ENCODE results near the gene RAP1GAP2.
A peak's percentile ranks its signal among the peaks of the same experiment; 100 is the strongest.
"Not testable (repeated sequence)": the region's sequence is repeated elsewhere in the genome, so short reads cannot be mapped to it uniquely, and the experiment has no call there.

Gene RAP1GAP2

DNA sequence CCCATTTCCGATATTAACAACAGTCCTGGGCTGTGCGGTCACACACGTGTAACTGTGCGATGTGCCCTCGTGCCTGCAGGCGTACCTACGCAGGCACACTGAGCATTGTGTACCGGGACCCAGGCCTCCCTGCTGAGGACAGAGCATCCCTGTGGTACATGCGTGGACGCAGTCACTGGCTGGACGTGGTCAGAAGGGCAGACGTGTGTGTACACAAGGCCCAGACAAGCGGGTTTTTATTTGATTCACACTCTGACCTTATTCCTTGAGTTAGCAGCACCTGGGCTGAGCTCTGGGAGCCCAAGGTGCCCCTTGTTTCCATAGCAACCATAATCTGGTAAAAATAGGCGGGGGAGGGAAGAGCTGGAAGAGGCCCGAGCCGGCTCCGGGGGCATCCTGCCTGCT, 19.5 kb downstream of the RAP1GAP2 start:
- no peak for DNase-seq

- DNase-seq = no peak
Measured at GRCh38 chr17:2816688-2817087, 20.4 kb downstream of the RAP1GAP2 start.

DNA sequence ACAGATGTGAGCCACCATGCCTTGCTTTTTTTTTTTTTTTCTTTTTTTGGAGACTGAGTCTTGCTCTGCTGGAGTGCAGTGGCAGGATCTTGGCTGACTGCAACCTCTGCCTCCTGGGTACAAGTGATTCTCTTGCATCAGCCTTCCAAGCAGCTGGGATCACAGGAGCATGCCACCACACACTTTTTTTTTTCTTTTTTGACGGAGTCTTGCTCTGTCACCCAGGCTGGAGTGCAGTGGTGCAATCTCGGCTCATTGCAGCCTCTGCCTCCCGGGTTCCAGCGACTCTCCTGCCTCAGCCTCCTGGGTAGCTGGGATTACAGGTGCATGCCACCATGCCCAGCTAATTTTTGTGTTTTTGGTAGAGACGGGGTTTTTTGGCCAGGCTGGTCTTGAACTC, 23.1 kb downstream of the RAP1GAP2 start:
- not testable (repeated sequence) for DNase-seq

DNA sequence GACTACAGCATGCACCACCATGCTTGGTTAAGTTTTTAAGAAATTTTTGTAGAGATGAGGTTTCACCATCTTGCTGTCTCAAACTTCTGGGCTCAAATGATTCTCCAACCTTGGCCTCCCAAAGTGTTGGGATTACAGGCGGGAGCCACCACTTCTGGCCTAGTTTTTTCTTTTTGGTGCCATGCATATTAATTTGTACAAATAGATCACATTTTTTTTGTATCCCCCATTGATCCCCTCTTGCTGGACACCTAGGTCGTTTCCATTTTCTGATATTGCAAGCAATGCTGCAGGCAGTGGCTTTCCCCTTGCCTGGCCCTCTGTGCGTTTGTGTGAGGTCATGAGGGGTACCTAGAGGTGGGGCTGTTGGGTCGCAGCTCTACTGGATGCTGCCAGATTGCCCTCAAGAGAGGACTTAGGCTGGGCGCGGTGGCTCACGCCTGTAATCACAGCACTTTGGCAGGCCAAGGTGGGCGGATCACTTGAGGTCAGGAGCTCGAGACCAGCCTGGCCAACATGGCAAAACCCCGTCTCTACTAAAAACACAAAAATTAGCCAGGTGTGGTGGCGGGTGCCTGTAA, 23.8 kb downstream of the RAP1GAP2 start:
- no peak for DNase-seq

DNA sequence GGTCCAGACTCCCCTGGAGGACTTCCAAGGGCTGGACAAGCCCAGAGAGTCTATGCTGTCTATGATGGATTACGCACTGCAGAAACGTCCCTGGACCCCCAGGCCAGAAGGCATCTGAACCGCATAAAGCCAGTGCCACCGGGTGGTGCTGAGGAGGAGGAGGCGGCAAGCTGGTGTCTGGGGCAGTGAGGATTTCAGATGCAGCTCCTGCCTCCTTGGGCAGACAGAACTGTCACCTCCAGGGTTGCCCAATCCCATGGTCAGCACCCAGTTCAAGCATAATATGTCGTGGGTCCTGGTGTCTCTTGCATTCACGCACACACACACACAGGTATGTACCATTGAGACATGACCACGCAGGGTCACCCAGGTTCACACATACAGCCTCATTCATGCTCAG, 25.6 kb downstream of the RAP1GAP2 start:
- no peak for DNase-seq

DNA sequence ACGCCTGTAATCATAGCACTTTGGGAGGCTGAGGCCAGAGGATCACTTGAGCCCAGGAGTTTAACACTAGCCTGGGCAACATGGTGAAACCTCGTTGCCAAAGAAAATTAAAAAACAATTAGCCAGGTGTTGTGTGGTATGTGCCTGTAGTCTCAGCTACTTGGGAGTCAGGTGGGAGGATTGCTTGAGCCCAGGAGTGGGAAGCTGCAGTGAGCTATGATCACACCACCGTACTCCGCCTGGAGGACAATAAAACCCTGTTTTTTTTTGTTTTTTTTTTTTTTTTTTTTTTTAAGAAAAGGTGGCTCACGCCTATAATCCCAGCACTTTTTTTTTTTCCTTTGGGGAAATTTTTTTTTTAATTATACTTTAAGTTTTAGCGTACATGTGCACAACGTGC, 26.1 kb downstream of the RAP1GAP2 start:
- no peak for DNase-seq

DNA sequence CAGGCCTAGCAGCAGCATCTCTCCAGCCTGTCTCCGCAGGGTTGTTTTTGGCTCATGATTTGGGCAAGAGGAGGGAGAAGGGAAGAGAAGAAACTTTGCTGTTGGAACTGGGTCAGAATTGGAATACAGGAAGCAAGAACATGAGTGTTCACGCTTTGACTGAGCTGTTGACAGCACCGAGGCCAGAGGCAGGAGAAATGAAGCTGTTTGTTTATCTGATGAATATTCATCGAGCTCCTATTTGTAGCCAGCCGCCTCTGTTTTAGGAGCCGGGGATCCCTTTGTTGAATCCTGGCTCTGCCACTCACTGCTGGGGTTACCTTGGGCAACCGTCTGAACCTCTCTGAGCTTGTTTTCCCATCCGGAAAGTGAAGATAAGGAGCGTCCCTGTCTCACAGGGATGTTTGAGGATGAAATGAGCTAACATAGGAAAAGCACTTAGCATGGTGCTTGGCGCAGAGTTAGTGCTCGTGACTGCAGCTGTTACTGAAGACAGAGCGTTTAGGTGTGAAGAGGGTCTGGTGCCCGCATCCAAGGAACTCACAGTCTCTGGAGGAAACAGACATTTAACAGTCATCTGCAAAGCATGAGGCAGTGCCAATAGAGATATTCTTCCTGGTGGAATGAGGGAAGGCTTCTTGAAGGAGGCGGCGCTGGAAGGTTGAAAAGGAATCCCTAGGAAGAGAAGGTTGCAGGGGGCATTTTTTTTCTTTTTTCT, 29.2 kb downstream of the RAP1GAP2 start:
- no peak for DNase-seq

GRCh38 chr17:2828397-2829038, 32.3 kb downstream of the RAP1GAP2 start:
- DNase-seq = peak; percentile 88 to 89

- DNase-seq = no peak
Measured at GRCh38 chr17:2830678-2831077, 34.4 kb downstream of the RAP1GAP2 start.

- no peak for DNase-seq
Measured at GRCh38 chr17:2835780-2836179, 39.5 kb downstream of the RAP1GAP2 start.

DNA sequence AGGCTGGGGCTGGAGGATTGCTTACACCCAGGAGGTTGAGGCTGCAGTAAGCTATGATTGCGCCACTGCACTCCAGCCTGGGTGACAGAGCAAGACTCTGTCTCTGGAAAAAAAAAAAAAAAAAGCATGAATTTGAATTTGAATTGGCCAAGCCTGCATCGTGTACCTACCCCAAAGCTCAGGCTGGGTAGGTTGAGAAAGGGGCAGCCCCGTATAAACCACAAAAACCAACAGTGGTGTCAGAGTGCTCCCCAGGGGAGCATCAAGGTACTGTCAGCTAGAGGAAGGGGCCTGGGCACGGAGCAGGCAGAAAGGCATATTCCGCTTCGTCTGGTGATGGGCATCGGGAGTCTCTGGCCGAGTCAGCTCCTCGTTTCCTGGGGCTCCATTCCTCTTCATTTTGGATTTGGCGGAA, 40.9 kb downstream of the RAP1GAP2 start:
- peak; percentile 62 to 68 for DNase-seq

- no peak for DNase-seq
Measured at GRCh38 chr17:2841606-2842005, 45.4 kb downstream of the RAP1GAP2 start.

DNA sequence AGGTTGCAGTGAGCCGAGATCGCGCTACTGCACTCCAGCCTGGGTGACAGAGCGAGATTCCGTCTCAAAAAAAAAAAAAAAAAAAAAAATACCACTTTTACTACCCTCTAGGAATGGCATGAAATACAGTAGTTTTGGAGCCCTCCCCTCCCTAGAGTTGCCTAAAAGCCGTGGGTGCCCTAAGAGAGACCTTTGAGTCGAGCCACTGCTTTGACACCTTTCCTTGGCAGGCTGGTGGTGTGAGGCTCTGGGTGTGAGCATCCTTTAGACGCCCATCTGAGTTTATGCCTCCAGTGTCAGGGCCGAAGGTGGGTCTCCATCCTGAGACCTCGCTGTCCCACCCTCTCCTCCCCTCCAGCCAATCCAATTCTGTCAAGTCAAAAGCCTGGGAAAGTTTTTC, 46.2 kb downstream of the RAP1GAP2 start:
- DNase-seq = no peak

DNA sequence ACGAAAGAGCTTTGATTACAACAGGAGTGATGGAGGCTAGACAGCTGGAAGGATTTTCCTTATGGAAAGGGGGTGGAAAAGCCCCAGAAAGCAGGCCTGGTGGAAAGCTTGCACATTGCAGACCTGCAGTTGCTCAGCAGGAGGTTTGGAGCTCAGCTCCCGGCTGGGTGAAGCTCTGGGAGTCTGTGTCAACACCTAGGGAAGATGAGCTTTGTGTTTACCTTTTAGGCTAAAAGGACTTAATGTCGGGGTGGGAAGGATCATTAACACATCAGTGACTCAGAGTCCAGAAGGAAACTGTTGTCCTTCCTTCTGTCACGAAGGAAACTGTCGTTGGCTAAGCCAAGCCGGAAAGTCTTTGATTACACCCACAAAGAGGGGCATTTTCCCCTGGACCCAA, 48.2 kb downstream of the RAP1GAP2 start:
- DNase-seq = no peak

GRCh38 chr17:2847381-2848333, 51.4 kb downstream of the RAP1GAP2 start:
- DNase-seq = no peak

GRCh38 chr17:2849327-2849670, 53.1 kb downstream of the RAP1GAP2 start:
- DNase-seq = no peak

GRCh38 chr17:2850991-2851390, 54.8 kb downstream of the RAP1GAP2 start:
- DNase-seq = no peak

DNA sequence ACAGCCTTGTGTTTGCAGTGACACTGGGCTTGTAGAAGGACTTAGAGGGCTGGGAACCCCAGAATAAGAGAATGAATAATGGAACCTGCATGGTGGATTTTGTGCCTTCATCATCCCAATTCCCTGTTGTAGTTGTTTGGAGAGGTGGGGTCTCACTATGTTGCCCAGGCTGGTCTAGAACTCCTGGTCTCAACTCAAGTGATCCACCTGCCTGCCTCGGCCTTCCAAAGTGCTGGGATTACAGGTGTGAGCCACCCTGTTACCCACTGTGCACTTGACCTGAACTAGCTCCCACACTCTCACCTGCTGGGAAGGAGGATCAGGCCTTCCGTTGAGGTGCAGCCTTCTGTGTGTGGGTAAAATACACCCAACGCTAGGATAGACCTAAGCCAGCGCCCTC, 55.4 kb downstream of the RAP1GAP2 start:
- no peak for DNase-seq

GRCh38 chr17:2852221-2852620, 56.0 kb downstream of the RAP1GAP2 start:
- DNase-seq = no peak

- peak in 1 of 2 experiments; percentile 24 for DNase-seq
Measured at GRCh38 chr17:2852729-2853282, 56.6 kb downstream of the RAP1GAP2 start.

GRCh38 chr17:2853283-2854142, 57.3 kb downstream of the RAP1GAP2 start:
- DNase-seq = peak; percentile 42 to 52

All from activated T-cell treated with anti-CD3 and anti-CD28 coated beads, Interleukin-2, amount 50 U/mL, for 48 hours (primary cell).